HuH-7.5 (cell line): ENCODE measurements around the gene DPP6.

Source experiments
- DNase-seq: peaks from one replicate; pipeline ENCODE4 v3.0.0; 2011; ENCODE audit warnings: low spot score

The DPP6 gene

GRCh38 chr7:154827007-154827406 lies 774.8 kb downstream of the DPP6 start:
- DNase-seq = no peak

DNA sequence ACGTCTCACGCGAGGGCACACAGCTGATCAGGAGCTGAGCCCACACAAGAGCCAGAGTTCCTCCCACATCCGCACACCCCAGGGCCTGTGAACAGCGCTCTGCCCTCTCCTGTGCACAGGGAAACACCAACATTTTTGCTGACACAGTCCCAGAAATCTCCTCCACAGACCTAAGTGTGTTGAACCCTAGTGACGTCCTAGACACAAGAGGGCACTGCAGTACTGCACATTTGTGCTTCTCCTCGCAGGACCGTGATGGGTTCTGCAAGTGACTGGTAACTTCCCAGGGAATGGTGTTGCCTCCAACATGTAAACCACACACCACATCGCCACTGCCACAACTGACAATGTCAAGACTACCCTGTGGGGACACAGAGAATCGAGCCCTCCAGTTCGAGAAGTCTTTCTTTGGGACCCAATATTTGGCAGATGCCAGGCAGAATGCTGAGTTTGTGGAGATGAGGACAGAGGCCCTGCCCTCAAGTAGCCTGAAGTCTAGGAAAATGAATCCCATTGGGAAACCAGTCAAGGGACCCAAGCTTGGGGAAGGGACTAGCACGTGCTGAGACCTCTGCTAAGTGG lies 780.5 kb downstream of the DPP6 start:
- peak; percentile 32 for DNase-seq

DNA sequence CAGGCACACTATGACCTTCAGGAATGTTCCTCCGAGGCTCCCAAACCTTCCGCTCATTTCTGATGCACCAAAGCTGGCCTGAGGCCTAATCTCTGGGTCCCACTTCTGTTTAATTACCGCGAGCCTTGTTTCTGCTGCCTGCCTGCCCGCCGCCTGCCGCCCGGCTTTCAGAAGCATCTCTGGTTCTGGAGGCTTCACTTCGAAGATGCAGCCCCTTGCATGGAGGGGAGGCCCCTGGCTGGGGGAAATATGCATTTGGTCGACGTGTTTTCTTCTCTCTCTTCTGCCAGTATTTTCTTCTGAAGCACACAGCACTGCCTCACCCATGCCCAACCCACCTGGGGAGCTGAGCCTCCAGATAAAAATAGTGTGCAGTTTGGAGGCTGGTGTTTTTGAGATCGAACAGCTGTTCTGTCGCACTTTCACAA lies 783.8 kb downstream of the DPP6 start:
- no peak for DNase-seq

- no peak for DNase-seq
Measured at GRCh38 chr7:154837087-154837486, 784.9 kb downstream of the DPP6 start.

DNA sequence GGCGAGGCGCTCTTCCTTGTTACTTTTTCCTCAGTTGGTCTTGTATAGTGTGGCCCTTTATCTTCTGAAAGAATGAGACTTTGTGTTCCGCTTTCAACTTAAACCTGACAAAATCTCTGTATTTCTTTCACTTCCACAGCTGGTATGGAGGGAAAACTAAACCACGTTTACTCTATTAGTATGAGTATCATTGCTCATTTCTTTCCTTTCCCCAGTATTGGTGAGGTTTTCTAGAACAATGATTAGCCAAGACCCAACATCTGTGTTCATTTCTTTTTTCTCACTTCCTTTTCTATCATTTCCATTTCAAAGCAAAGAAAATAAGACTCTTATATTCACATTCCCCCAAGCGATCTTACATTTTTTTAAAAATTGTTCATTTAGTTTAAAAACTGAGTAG lies 785.4 kb downstream of the DPP6 start:
- DNase-seq = no peak

DNA sequence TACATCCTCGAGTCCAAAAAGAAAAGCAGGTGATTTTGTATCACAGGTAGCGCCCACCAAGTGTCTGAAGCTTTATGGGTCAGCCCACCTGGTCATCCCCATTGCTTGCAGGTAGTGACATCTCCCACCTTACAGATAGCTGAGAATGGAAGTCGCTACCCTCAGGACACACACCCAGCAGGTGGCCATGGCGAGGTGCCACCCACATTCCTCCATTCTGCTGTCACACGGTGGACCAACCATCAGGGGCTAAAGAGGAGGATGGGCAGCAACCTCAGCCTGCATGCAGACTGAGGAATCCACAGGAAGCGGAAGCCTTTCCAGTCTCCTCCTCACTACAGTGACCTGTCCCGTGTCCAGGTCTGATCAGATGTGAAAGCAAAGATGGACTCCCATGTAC lies 787.9 kb downstream of the DPP6 start:
- no peak for DNase-seq

GRCh38 chr7:154841731-154842331 lies 789.6 kb downstream of the DPP6 start:
- DNase-seq = no peak

- DNase-seq = no peak
Measured at GRCh38 chr7:154842591-154842990, 790.4 kb downstream of the DPP6 start.

GRCh38 chr7:154843670-154844237 lies 791.6 kb downstream of the DPP6 start:
- no peak for DNase-seq

- DNase-seq = no peak
Measured at GRCh38 chr7:154844499-154844898, 792.3 kb downstream of the DPP6 start.

- DNase-seq = no peak
Measured at GRCh38 chr7:154844955-154845354, 792.8 kb downstream of the DPP6 start.

DNA sequence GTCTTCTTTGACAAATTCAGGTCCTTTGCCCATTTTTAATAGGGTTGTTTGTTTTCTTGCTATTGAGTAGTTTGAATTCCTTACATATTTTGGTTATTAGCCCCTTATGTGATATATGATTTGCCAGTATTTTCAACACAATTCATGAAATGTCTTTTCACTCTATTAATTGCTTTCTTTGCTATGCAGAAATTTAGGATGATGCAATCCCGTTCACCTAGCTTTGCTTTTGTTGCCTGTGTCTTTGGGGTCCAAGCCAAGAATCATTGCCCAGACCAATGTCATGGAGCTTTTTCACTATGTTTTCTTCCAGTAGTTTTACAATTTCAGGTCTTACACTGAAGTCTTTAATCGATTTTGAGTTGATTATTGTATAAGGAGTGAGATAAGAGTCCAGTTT lies 796.3 kb downstream of the DPP6 start:
- DNase-seq = no peak

DNA sequence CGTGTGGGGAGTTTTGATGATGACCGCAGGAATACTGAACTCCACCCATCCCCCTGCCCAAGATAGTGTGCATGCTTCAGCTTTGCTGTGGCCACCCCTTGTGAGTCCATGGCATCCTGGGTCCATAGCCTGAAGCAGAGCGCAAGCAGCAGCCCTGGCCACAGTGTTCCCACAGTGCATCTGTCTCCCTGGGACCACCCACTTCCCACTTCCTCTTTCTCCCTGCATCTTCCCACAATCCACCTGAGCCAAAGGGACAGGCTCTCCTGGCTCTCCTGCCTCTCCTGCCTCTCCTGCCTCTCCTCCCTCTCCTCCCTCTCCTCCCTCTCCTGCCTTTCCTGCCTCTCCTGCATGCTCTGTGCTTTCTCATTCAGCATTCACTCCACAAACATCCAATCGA lies 800.0 kb downstream of the DPP6 start:
- DNase-seq = no peak

GRCh38 chr7:154853063-154853726 lies 801.0 kb downstream of the DPP6 start:
- no peak for DNase-seq

DNA sequence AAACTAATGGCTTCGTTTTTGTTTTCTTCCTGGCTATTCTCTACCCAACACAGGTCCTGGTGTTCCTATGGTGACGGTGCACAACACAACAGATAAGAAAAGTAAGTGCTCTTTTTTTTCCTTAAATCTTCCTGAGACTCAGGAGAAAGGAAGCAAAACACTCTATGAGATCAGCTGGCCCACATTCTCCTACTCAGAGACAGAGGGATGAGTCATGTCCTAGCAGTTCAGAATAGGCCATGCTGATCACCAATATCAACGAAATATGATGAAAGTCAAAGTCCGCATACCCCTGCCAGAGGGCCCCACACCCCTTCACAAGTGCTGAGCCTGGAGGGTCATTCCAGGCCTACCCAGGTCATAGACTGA lies 801.5 kb downstream of the DPP6 start:
- no peak for DNase-seq

GRCh38 chr7:154854836-154855235 lies 802.6 kb downstream of the DPP6 start:
- no peak for DNase-seq

GRCh38 chr7:154855366-154855765 lies 803.2 kb downstream of the DPP6 start:
- no peak for DNase-seq

DNA sequence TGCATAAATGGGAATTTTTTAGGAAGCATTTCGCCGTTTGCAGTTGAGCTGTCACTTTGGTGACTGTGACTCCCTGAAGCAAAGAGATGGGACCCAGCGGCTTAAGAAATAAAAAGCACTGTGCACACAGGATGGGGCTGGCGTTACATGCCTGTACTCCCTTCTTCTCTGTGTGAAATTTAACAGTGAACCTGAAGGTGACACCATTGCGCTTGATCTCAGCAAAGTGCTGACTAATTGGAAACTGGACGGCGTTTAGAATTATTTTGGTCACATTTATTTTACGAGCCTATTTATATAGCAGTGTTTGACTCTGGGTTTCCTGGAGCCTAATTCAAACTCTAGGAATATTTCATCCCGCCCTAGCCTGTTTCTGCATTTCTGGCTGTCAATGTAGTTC lies 804.5 kb downstream of the DPP6 start:
- no peak for DNase-seq

GRCh38 chr7:154857240-154857639 lies 805.0 kb downstream of the DPP6 start:
- DNase-seq = no peak

DNA sequence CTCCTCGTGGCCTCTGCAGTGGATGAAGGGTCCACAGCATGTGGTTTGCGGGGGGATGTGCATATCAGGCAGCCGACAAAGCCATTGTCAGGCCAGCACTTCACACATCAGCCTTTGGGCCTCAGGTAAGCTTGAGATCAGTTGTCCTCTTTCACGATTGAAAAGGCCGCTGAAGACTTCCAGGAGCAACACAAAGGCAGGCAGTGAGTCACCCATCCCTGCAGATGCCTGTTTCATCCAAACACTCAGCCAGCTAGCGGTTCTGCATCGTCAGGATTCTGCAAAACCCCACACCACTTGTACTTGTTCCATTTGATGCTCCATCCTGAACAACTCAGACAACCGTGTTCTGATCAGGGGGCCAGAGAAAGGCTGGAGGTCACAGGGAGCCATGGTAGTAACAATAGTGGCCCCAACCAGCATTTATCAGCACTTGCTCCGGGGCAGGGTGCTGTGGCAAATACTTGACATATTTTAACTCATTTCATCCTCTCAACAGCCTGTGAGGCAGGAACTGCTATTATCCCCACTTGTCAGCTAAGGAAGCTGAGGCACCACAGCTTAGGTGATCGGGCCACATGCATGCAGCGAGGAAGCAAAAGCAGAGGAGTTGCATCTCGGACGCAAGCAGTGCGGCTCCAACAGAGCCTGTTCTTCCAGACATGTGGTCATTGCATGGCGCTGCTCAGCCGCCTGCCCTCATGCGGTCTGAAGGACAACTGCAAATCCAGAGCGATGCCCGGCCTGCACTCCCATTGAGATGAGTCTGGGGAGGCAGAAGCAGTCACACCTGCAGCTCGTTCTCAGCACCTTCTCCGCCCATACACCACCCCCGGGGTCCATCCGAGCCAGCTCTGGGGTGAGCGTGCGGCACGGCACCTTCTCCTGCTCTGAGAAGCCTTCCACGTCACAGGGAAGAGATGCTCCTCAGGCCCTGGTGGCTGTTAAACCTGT lies 805.8 kb downstream of the DPP6 start:
- DNase-seq = no peak

DNA sequence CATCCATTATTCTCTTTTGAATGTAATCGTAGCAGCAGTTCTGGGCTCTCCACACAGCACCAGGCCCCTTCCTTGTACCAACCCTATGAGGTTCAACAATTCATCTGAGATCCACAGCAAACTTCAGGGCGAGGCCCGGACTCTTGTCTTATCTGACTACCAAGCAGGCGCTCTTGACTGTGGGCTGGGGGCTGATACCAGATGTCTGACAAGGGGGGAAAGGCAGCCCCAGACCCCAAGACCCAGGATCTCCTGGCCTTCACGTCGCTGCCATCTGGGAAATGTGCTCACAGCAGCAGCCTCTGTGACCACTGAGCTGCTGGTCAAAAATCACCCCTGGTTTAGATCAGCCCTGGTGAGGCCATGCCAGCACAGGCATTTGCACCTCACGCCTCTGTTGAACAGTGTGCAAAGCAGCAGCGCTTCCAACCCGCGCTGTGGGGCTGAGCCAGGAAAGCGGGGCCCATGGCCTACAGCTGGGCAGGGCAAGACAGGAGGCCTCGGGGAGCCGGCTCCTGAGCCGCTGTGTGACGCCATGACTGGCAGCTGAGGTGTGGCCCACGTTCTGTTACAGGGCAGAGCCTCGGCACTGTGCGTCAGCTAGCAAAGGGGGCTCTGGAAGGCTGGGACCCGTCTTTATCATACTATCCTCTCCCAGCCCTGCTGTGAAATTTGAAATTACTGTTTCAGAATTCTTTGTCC lies 806.8 kb downstream of the DPP6 start:
- no peak for DNase-seq
